Activated CD8-positive, alpha-beta memory T cell treated with anti-CD3 and anti-CD28 coated beads for 36 hours (primary cell): ENCODE measurements around the gene MEIS1. TPM values are rescaled to one million over a fixed set of nuclear protein-coding genes. Genes with fewer than 3 reads are reported as not detected.

Experiments
- CTCF ChIA-PET: fragments of 350-600 bp; sonication (Branson Sonifier 250); formaldehyde crosslinking; loops from one replicate; lab custom pipeline; 2021; ENCODE audit warnings: antibody characterized with exemption; lab: Charles Lee
- POLR2A ChIA-PET: fragments of 350-600 bp; sonication (Branson Sonifier 250); formaldehyde crosslinking; loops from one replicate; lab custom pipeline; 2021; ENCODE audit warnings: antibody characterized with exemption; lab: Charles Lee
- total RNA-seq, 2 experiments: library from RNA; stranded (reverse); gene quantifications; one replicate each; pipeline ENCODE4 v1.2.3, GENCODE V29; 2021

MEIS1 gene
- total RNA-seq, 2 experiments from 2014 or later, result not detected

DNA sequence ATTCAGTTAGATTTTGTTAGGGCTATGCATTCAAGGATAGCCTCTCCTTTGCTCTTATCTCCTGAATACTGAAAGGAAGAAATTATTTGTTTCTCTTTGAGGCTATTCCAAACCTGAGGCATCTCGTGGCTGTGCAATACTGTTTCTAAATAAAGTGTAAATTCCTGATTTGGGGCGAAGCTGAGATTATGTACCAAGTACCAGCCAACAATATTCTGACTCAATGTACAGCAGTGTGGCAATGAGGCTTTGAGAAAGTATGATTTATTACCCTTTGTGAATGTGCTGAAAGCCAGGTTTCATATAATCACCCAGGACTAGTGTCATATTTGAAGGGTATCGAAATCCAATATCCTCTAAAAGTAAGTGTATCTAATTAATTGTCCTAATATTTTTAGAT, 113.5 kb downstream of the MEIS1 start:
- ChIA-PET POLR2A (no interaction called here), CTCF (no interaction called here)

DNA sequence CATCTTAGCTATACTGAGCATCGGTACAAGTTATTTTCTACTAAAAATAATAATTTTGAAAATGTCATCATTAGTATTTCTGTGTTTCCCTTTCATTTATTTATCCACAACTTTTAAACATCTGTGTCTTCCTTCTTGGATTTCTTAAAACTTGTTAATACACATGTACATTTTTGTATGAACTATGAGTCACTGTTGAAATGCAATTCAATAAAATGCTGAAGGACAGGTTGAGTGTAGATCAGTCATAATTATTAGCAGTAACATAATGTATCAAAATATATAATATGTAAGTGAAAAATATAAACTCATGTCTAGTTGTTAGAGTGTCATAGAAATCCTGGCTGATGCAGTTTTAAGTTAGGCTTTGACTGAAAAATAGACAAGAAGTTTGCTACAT, 115.9 kb downstream of the MEIS1 start:
- ChIA-PET POLR2A (no interaction called here), CTCF (no interaction called here)

DNA sequence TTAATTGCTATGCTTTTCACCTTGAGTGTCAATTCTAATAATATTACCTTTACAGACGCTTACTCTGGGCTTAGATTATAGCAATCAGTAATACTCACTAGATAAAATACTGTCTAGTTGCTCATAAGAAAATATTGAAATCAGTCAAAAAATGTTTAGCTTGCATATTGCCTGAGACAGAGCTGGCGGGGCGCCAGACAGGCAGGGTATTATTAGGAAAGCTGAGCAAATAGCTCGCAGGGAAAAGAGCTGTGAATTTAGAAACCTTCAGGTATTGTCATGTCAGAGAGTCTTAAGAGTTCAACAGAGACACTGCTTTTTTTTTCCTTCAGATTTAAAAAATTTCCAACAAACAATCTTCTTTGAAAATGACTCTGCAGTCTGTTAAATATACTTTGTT, 118.4 kb downstream of the MEIS1 start:
- POLR2A ChIA-PET, result no interaction called here

DNA sequence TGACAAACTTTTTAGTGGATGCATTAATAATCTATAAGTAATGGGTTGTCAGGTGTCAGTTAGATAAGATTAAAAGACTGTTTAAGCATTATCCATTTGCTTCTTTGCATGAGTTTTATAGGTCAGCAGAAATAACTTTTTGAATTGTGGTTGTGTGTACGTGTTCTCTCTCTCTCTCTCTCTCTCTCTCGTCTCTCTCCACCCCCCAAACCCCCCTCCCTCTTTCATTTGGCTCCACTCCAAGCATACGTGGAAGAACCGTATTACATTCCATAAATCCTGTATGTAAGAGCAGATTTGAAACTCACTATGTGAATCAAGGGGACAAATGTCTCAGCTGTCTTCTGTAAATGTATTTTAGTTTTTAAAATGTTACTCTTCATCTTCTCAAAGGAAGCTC, 120.2 kb downstream of the MEIS1 start:
- CTCF ChIA-PET, result no interaction called here
- POLR2A ChIA-PET, result no interaction called here

More for the DNA sequence above, 118.4 kb downstream of the MEIS1 start:
- CTCF ChIA-PET, result no interaction called here

DNA sequence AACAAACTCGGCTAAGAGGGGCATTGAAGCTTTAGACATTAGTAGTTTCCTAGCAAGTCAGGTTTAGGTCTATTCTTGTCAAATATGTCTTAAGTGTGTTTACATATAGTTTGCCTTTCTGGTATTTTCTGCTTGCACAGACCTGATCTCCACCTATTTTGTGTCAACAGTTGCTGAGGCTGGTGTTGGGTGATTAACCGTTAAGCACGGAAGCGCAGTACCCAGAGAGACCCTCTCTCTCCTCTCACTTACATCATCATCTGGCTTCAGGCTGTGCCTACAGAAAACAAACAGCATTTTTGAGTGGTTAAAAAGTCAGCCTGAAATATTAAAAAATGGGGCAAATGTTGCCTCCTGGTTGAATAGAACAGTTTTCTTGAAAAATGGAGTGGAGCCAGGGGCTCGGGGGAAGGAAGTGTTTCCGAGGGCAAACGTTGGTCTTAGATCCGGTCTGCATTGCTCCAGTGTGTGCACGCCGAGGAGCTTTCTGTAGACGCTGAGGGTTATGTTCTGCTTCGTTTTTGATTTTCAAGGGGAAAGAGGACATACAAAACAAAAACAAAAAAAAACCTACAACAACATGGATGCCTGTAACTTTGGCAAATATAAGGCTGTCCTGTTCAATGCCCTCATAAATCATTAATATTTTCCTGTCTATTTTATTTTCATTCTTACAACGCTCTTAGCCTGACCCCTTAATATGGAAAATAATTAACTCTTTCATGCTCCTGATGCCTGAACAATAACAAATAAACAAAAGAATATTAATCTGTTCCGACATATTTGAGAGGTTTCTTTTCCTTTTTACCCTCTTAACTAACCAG, 120.8 kb downstream of the MEIS1 start:
- POLR2A ChIA-PET, result no interaction called here
- CTCF ChIA-PET, result no interaction called here

DNA sequence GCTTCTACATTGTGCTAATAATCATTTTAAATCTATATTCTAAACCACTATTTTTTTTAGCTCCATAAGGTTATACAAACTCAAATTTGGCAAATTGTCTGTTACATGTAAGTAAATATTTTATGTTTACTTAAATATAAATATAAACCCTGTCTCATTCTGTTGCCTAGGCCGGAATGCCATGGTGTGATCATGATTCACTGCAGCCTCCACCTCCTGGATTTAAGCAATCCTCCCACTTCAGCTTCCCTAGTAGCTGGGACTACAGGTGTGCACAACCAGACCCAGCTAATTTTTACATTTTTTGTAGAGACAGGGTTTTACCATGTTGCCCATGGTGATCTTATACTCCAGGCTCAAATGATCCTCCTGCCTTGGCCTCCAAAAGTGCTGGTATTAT, 124.7 kb downstream of the MEIS1 start:
- ChIA-PET CTCF (no interaction called here), POLR2A (no interaction called here)

DNA sequence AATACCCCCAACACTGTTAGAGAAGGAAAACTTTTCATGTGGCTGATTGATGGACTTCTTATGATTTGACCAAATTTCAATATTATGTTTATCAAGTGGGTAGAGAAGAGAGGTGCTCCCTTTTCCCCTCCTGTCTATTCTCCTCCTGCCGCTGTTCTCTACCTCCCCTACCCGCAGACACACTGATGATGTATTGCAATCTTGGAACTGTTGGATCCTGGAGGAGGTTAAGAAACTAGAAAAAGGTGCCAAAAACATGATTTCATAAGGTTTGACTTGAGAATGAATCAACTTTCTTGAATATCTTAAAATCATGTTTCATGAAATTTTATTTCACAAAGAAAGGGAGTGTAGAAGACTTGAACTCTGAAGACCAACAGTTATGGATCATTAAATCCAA, 125.8 kb downstream of the MEIS1 start:
- POLR2A ChIA-PET, result no interaction called here

DNA sequence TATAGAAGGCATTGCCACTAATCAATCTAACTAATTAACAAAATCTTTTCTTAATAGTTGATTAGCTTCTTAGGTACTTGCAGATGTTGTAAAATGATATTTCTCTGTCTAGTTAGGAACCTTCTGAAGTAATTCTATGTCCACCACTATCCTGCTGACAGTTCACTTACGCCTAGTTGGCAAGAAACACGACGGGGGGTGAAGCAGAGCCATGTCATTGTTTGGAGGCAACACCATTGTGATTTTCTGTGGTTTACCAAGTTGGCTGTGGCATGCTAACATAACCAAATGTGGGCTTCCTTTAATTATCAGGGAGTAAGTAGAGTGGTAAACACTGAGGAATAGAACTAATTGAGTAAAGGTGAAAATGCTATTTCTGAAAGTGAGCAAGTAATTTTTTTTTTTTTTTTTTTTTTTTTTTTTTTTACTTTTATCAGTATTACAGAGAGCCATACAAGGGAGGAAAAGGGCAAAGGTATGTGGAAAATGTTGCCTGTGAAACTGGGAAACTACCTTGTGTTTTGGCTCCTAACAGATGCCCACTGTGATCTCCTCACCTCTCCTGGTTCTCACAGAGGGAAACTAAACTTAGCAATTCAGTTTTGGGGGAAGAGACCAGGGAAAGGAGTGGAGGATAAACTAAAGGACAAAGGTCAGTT, 126.8 kb downstream of the MEIS1 start:
- ChIA-PET POLR2A (no interaction called here), CTCF (no interaction called here)

More for the DNA sequence above, 125.8 kb downstream of the MEIS1 start:
- CTCF ChIA-PET, result no interaction called here

DNA sequence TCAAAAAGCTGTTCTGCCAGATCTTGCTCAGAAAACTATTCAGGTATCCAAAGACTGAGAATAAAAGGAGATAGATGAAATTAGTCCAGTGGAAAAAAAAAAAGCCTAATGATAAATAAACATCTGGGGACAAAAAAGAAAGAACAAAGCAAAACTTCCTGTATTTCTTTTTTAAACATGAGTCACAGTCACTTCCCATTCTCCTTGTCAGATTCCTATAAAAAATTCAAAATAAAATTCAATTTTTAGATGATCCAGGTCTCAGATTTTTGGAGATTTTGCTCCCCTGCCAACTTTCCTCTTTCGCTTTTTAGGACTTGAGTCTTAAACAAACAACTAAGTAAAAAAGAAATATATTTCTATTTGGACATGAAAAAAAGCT, 127.4 kb downstream of the MEIS1 start:
- POLR2A ChIA-PET, result no interaction called here

DNA sequence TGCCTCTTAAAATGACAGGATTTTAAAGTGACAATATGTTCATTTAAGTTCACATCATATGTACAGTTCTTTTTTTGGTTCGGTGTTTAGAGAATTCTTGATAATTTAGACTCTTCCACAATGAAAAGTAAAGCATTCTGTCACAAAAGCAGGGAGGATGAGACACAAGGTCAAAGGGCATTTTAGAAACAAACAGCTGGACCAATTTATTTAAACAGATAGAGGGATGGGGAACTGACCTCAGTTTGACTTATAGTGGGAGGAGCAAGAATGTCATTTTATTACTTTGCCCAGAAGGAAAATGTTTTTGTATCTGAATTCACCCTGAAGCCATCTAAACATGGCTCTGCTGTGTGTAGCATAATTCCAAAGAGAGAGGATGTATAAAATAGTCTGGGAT, 128.5 kb downstream of the MEIS1 start:
- CTCF ChIA-PET, result no interaction called here

More for the DNA sequence above, 127.4 kb downstream of the MEIS1 start:
- CTCF ChIA-PET, result no interaction called here

DNA sequence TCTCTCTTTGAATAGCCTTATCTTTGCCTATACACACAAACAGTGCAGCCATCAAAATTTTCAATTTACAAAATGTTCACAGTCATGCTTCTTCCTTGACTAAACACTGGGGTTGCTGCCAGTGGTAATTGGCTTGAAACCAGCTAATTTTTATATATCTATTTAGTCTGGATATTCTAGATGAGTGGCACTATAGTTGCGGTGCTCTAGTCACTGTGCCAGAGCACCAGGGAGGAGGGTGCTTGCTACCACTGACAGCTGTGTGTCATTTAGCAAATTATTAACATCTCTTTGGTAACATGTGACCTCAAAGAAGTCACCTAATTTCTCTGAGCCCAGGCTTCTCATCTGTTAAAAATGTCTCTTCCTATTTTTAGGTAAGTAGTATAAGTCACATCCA, 130.4 kb downstream of the MEIS1 start:
- POLR2A ChIA-PET, result no interaction called here
- CTCF ChIA-PET, result no interaction called here

More for the DNA sequence above, 128.5 kb downstream of the MEIS1 start:
- POLR2A ChIA-PET, result no interaction called here

DNA sequence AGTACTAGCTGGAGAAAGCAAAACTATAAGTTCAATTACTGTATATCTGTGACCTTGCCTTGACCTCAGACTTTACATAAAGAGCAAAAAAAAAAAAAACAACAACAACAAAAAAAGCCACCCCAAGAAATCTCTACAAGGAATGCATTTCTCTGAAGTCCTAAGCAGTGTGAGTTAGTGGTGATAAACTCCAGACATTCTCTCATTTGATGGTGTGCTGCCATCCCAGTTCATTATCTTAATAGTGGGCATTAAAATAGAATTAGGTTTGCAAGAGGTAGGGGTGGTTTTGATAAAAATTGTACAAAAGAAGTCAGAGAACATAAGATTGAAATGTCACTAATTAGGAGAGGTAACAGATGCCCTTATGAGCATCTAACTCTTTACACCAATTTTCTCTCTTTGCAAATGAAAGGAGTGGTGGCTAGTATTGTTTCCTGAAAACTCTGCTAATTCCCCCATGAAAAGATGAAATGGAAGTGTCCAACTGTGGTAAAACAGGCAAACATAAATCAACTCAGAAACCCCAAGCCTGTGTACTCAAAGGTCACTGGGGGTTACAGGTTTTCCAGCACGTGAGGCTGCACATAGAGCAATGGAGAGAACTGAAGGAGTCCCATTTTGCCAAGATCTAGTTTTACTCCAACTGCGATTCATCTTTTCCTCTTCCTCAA, 131.9 kb downstream of the MEIS1 start:
- ChIA-PET POLR2A (interaction anchor here (0.7 kb wide), 1 partner anchor 60 kb away, joined by 5 read pairs; no protein-coding TSS in a partner anchor), CTCF (no interaction called here)

DNA sequence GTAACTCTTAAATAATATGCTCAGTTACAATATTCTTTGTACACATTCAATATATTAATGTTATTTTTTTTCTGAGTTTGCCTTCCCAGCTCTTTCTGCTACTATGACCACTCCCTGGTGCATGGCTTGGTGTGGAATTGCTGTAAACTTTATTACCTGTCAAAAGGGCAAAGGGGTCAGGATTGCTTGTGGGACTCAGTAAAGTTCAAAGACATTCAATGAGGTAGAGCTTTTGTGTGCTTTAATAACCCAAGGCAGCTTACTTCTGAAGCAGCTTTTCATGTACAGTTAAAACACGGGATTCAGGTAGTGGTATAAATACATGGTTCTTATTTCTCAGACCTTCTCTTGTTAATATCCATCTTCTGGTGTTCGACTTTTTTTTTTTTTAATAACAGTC, 132.8 kb downstream of the MEIS1 start:
- POLR2A ChIA-PET, result no interaction called here
- CTCF ChIA-PET, result no interaction called here

DNA sequence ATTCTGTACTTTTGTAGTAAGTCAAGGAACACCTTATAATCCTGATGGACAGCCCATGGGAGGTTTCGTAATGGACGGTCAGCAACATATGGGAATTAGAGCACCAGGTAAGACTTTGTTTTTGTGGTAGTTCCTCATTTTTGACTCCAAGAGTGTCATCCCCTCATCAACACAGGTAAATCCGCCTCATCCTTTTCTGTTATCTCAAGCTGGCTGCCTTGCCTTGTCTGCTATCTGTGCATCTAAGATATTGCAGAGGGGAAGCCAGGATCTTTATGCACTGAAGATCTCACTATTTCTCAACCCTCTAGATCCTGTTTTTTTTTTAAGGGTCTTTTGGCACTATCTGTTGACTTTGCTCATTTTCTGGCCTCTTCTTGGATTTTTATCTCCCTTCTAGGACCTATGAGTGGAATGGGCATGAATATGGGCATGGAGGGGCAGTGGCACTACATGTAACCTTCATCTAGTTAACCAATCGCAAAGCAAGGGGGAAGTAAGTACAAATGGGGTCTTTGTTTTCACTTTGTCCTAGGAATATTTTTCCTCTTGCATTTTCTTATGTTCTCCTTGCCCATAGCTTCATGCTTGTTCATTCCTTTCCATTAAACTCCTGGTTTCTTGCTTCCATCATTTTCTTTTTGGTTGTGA, 133.8 kb downstream of the MEIS1 start:
- CTCF ChIA-PET, result no interaction called here

DNA sequence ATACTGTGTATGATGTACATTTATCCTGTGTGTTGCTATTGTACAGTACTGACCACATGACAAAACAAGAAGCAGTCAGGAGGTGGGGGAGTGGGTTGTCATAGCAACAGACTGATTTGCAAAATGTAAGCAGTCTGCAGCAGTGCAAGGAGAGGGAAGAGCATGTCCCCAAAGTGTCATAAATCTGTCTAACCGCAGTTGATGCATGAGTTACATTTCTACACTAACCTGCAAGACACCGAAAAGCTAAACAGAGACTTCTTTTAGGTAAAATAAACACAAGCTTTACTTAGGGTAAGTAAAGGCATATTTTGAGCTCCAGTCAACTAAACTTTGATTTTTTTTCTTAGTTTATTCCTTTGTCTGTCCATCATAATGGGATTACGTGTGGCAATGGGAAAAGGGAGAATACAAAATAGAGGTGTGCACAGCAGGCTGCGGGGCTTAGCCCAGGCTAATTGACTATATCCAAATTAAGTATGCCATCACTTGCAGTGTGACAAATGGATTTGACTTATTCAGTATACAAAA, 134.5 kb downstream of the MEIS1 start:
- CTCF ChIA-PET, result no interaction called here
- POLR2A ChIA-PET, result no interaction called here

More for the DNA sequence above, 133.8 kb downstream of the MEIS1 start:
- POLR2A ChIA-PET, result no interaction called here

DNA sequence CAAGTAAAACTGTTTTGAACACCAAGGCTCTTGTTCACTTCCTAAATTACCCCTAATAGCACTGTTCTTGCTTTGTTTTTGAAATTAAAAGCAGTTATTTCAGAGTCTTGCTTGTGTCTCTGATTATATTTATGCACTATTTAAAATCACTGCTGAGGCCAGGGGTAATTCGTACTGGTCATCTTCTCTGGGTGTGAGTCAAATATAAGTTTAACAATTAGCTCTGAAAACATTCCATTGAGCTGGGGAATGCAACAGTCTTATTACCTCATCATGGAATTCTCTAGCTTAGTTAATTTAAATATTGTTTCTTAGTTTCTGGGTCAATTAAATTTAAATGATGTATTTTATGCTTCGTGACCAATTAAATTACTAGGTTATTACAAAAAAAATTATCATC, 135.0 kb downstream of the MEIS1 start:
- ChIA-PET POLR2A (no interaction called here), CTCF (no interaction called here)

DNA sequence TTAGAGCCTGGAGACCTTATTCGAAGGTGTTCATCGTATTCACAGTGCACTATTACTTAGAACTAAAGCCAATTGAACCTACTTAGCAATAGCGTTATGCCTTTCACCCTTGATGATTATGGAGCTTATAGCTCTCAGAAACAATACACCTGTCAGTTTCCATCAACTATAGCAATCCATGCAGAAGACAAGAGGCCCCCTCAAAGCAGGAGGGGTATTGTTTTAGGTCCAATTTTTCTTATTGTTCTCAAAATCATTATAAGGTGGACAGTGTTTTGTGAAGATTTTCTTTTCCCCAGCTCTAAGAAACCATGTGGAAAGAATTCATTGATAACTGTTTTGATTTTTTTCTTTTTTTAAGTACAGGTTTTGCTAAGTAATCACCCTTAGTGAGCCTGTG, 135.5 kb downstream of the MEIS1 start:
- CTCF ChIA-PET, result no interaction called here
- POLR2A ChIA-PET, result no interaction called here

DNA sequence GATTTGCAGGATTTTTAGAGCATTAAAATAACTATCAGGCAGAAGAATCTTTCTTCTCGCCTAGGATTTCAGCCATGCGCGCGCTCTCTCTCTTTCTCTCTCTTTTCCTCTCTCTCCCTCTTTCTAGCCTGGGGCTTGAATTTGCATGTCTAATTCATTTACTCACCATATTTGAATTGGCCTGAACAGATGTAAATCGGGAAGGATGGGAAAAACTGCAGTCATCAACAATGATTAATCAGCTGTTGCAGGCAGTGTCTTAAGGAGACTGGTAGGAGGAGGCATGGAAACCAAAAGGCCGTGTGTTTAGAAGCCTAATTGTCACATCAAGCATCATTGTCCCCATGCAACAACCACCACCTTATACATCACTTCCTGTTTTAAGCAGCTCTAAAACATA, 137.0 kb downstream of the MEIS1 start:
- ChIA-PET CTCF (no interaction called here), POLR2A (no interaction called here)

DNA sequence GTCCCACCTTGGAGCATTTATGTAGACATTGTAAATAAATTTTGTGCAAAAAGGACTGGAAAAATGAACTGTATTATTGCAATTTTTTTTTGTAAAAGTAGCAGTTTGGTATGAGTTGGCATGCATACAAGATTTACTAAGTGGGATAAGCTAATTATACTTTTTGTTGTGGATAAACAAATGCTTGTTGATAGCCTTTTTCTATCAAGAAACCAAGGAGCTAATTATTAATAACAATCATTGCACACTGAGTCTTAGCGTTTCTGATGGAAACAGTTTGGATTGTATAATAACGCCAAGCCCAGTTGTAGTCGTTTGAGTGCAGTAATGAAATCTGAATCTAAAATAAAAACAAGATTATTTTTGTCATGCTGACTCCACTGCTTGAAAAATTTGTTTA, 137.5 kb downstream of the MEIS1 start:
- CTCF ChIA-PET, result no interaction called here

DNA sequence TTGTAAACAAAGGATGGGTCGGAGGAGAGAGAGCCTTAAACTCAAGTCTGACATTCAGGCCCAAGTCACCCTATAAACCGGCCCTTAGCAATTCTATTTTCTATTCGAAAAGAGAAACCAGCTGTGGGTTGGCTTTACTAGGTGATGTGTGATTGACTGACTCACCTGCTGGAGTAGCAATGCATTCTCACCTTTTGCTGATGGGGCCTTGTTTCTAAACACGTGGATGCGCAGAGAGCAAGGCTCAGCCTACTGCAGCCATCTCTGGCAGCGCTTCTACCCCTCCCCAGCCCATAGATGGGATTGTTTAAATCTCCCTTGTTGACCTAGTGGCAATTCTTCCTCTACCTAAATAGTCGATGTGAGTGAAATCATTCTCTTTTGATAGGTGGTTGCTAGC, 138.5 kb downstream of the MEIS1 start:
- ChIA-PET POLR2A (no interaction called here), CTCF (no interaction called here)

More for the DNA sequence above, 137.5 kb downstream of the MEIS1 start:
- POLR2A ChIA-PET, result no interaction called here
